PC-9 (cell line): ENCODE data around the gene LRRC3B.

Source experiments
- EZH2 ChIP-seq: fragments of 200-600 bp; sonication (generic); IDR thresholded peaks from 2 replicates; pipeline ENCODE4 v1.8.0; 2017; ENCODE audit warnings: antibody characterized with exemption, low read depth
- TF ChIP-seq, protein P1 (sequence below): fragments of 200-600 bp; sonication (generic); conservative IDR thresholded peaks from 2 replicates; pipeline ENCODE4 v1.6.1; 2017; ENCODE audit warnings: mixed run types, antibody characterized with exemption, mild to moderate bottlenecking, moderate library complexity

DNA sequence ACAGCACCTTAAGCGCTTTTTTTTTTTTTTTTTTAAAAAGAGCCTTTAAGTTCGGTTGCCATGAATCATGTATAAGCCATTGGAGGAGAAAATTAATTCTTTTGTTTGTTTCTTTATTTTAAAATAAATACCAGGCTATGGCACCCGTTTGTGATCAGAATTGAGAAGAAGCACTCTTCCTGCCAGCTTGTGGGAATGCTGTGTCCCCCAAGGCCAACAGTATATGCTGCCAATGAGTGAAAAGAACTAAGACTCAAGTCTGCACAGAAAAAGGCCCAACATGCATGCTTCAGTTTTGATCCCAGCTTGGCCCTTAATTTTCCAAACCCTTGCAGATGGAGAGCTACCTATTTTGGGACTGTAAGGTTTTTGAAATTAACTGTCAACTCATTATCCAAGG is 90.5 kb downstream of the LRRC3B start:
- TF ChIP-seq, protein P1, sequence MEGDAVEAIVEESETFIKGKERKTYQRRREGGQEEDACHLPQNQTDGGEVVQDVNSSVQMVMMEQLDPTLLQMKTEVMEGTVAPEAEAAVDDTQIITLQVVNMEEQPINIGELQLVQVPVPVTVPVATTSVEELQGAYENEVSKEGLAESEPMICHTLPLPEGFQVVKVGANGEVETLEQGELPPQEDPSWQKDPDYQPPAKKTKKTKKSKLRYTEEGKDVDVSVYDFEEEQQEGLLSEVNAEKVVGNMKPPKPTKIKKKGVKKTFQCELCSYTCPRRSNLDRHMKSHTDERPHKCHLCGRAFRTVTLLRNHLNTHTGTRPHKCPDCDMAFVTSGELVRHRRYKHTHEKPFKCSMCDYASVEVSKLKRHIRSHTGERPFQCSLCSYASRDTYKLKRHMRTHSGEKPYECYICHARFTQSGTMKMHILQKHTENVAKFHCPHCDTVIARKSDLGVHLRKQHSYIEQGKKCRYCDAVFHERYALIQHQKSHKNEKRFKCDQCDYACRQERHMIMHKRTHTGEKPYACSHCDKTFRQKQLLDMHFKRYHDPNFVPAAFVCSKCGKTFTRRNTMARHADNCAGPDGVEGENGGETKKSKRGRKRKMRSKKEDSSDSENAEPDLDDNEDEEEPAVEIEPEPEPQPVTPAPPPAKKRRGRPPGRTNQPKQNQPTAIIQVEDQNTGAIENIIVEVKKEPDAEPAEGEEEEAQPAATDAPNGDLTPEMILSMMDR: no peak
- TF ChIP-seq EZH2: no peak
